ENCODE measurements around the gene ATL3. TPM values are rescaled to one million over a fixed set of nuclear protein-coding genes. Genes with fewer than 3 reads are reported as not detected.

Gene ATL3
- total and polyA plus RNA-seq, 2 donors (not counting 1 experiment from before 2014, with no cell fraction given): 111 to 147 TPM

GRCh38 chr11:63719001-63719400 lies 47.8 kb upstream of the ATL3 start:
- Histone ChIP-seq H3K9ac (ENCODE audit: insufficient read depth, low read length) (no peak overlapping the region), H3K27ac (ENCODE audit: insufficient read depth, low read length) (no peak overlapping the region), H3K27me3 (ENCODE audit: control insufficient read depth, insufficient read depth, low read length) (no peaks in the 10 kb centered on the region), H3K4me2 (ENCODE audit: extremely low read depth, insufficient read depth, low read length) (no peak overlapping the region), H3K79me2 (ENCODE audit: control insufficient read depth, insufficient read depth, low read length) (peaks cover 14% of the 10 kb centered on the region), H3K4me1 (ENCODE audit: control insufficient read depth, extremely low read depth, insufficient read depth, low read length) (no peaks in the 10 kb centered on the region), H3K9me3 (ENCODE audit: control insufficient read depth, insufficient read depth, low read depth, low read length) (no peaks in the 10 kb centered on the region), H2AFZ (ENCODE audit: low read length) (no peak overlapping the region), H3K4me3 (replicated peaks in 1 of 4; ENCODE audit: control extremely low read depth in 1 of 4, insufficient read depth in 1 of 4, low read depth in 3 of 4, low read length in 4 of 4) (no peak overlapping the region), H4K20me1 (ENCODE audit: control insufficient read depth, extremely low read depth, insufficient read depth, low read length) (no peaks in the 10 kb centered on the region), H3K36me3 (ENCODE audit: control insufficient read depth, insufficient read depth, low read length) (no peaks in the 10 kb centered on the region)
- no peak for DNase-seq (ENCODE audit: low read depth in 2 of 2)
- TF ChIP-seq CTCF (conservative IDR thresholded peaks at IDR 0.05 in 1 of 2, IDR thresholded peaks at IDR 0.05 in 1 of 2; ENCODE audit: low read depth in 1 of 2, low read length in 2 of 2): no peak
- TF ChIP-seq EZH2 (IDR thresholded peaks at IDR 0.05; ENCODE audit: low read length, missing control alignments): no peak

DNA sequence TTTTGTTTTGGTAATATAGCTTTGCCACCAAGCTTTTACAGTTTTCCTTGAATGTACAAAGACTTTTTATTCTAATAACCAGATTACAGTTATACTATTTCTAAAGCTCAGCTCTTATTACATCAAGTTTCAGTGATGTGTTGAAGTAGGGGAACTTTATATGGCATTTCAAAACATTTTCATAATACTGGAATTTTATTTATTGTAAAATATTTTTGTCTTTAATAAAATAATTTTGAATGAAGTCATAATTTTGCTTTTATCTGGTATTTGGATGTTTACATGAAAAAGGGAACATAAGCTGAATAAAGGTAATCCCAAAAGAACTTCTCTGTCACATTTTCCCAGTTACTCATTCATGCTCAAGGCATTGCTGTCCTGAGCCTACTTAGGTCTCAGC lies 44.9 kb upstream of the ATL3 start:
- H4K20me1 ChIP-seq (ENCODE audit: control insufficient read depth, extremely low read depth, insufficient read depth, low read length): no peaks in the 10 kb centered on the region
- TF ChIP-seq EZH2 (IDR thresholded peaks at IDR 0.05; ENCODE audit: low read length, missing control alignments) (no peak), CTCF (conservative IDR thresholded peaks at IDR 0.05 in 1 of 2, IDR thresholded peaks at IDR 0.05 in 1 of 2; ENCODE audit: low read depth in 1 of 2, low read length in 2 of 2) (no peak)
- H3K36me3 ChIP-seq (ENCODE audit: control insufficient read depth, insufficient read depth, low read length): no peaks in the 10 kb centered on the region
- DNase-seq (ENCODE audit: low read depth in 2 of 2): no peak
- no peaks in the 10 kb centered on the region for H3K27me3 ChIP-seq (ENCODE audit: control insufficient read depth, insufficient read depth, low read length)
- no peaks in the 10 kb centered on the region for H3K4me1 ChIP-seq (ENCODE audit: control insufficient read depth, extremely low read depth, insufficient read depth, low read length)
- no peak overlapping the region for H3K9ac ChIP-seq (ENCODE audit: insufficient read depth, low read length)
- H3K9me3 ChIP-seq (ENCODE audit: control insufficient read depth, insufficient read depth, low read depth, low read length): no peaks in the 10 kb centered on the region
- peaks cover 16% of the 10 kb centered on the region for H3K79me2 ChIP-seq (ENCODE audit: control insufficient read depth, insufficient read depth, low read length)
- no peak overlapping the region for H3K4me2 ChIP-seq (ENCODE audit: extremely low read depth, insufficient read depth, low read length)
- H2AFZ ChIP-seq (ENCODE audit: low read length): no peak overlapping the region
- no peak overlapping the region for H3K27ac ChIP-seq (ENCODE audit: insufficient read depth, low read length)
- no peak overlapping the region for H3K4me3 ChIP-seq (replicated peaks in 1 of 4; ENCODE audit: control extremely low read depth in 1 of 4, insufficient read depth in 1 of 4, low read depth in 3 of 4, low read length in 4 of 4)

- Histone ChIP-seq H4K20me1 (ENCODE audit: control insufficient read depth, extremely low read depth, insufficient read depth, low read length) (no peaks in the 10 kb centered on the region), H3K4me2 (ENCODE audit: extremely low read depth, insufficient read depth, low read length) (no peak overlapping the region), H3K9ac (ENCODE audit: insufficient read depth, low read length) (no peak overlapping the region), H3K27ac (ENCODE audit: insufficient read depth, low read length) (no peak overlapping the region), H3K4me1 (ENCODE audit: control insufficient read depth, extremely low read depth, insufficient read depth, low read length) (no peaks in the 10 kb centered on the region), H3K9me3 (ENCODE audit: control insufficient read depth, insufficient read depth, low read depth, low read length) (no peaks in the 10 kb centered on the region), H2AFZ (ENCODE audit: low read length) (no peak overlapping the region), H3K36me3 (ENCODE audit: control insufficient read depth, insufficient read depth, low read length) (no peaks in the 10 kb centered on the region), H3K27me3 (ENCODE audit: control insufficient read depth, insufficient read depth, low read length) (no peaks in the 10 kb centered on the region), H3K4me3 (replicated peaks in 1 of 4; ENCODE audit: control extremely low read depth in 1 of 4, insufficient read depth in 1 of 4, low read depth in 3 of 4, low read length in 4 of 4) (no peak overlapping the region), H3K79me2 (ENCODE audit: control insufficient read depth, insufficient read depth, low read length) (peaks cover 17% of the 10 kb centered on the region)
- TF ChIP-seq EZH2 (IDR thresholded peaks at IDR 0.05; ENCODE audit: low read length, missing control alignments): no peak
- TF ChIP-seq CTCF (conservative IDR thresholded peaks at IDR 0.05 in 1 of 2, IDR thresholded peaks at IDR 0.05 in 1 of 2; ENCODE audit: low read depth in 1 of 2, low read length in 2 of 2): no peak
- DNase-seq (ENCODE audit: low read depth in 2 of 2): no peak
Measured at GRCh38 chr11:63713766-63714165, 42.6 kb upstream of the ATL3 start.
